NCI-H1694 (cell line): Measurements from ENCODE around the gene GUCY1A2.
"Not testable (repeated sequence)": the region's sequence is repeated elsewhere in the genome, so short reads cannot be mapped to it uniquely, and the experiment has no call there.

Experiments
- DNase-seq: peaks from one replicate; lab custom pipeline; 2025; lab: John Stamatoyannopoulos, UW

Gene GUCY1A2

GRCh38 chr11:106840146-106840545 is 178.1 kb downstream of the GUCY1A2 start:
- no peak for DNase-seq

GRCh38 chr11:106834567-106834966 is 183.7 kb downstream of the GUCY1A2 start:
- DNase-seq, result no peak

- DNase-seq, result no peak
These were observed 189.3 kb downstream of the GUCY1A2 start for GRCh38 chr11:106828976-106829375.

- DNase-seq, result no peak
These were observed 189.7 kb downstream of the GUCY1A2 start for GRCh38 chr11:106828576-106828975.

- DNase-seq, result no peak
These were observed 190.6 kb downstream of the GUCY1A2 start for GRCh38 chr11:106827687-106828086.

GRCh38 chr11:106826558-106826957 is 191.7 kb downstream of the GUCY1A2 start:
- DNase-seq, result not testable (repeated sequence)

- no peak for DNase-seq
These were observed 196.4 kb downstream of the GUCY1A2 start for GRCh38 chr11:106821826-106822225.

- DNase-seq, result no peak
These were observed 197.0 kb downstream of the GUCY1A2 start for GRCh38 chr11:106821291-106821690.

GRCh38 chr11:106818443-106818842 is 199.8 kb downstream of the GUCY1A2 start:
- DNase-seq, result no peak

- DNase-seq, result no peak
These were observed 203.1 kb downstream of the GUCY1A2 start for GRCh38 chr11:106815209-106815608.

- DNase-seq, result no peak
These were observed 204.5 kb downstream of the GUCY1A2 start for GRCh38 chr11:106813806-106814205.

- no peak for DNase-seq
These were observed 224.2 kb downstream of the GUCY1A2 start for GRCh38 chr11:106794058-106794457.

GRCh38 chr11:106789406-106789805 is 228.9 kb downstream of the GUCY1A2 start:
- DNase-seq, result no peak

- no peak for DNase-seq
These were observed 230.8 kb downstream of the GUCY1A2 start for GRCh38 chr11:106787454-106787853.

GRCh38 chr11:106785913-106786650 is 232.2 kb downstream of the GUCY1A2 start:
- DNase-seq, result no peak

GRCh38 chr11:106777302-106777701 is 241.0 kb downstream of the GUCY1A2 start:
- not testable (repeated sequence) for DNase-seq

- DNase-seq, result no peak
These were observed 247.7 kb downstream of the GUCY1A2 start for GRCh38 chr11:106770489-106771085.

GRCh38 chr11:106765469-106766258 is 252.6 kb downstream of the GUCY1A2 start:
- no peak for DNase-seq

GRCh38 chr11:106763501-106763900 is 254.8 kb downstream of the GUCY1A2 start:
- DNase-seq, result no peak

- no peak for DNase-seq
These were observed 256.5 kb downstream of the GUCY1A2 start for GRCh38 chr11:106761745-106762144.

GRCh38 chr11:106761240-106761639 is 257.0 kb downstream of the GUCY1A2 start:
- DNase-seq, result no peak

GRCh38 chr11:106748059-106748458 is 270.2 kb downstream of the GUCY1A2 start:
- DNase-seq, result no peak

- no peak for DNase-seq
These were observed 272.3 kb downstream of the GUCY1A2 start for GRCh38 chr11:106745941-106746340.
